ENCODE measurements around the gene MGMT. TPM values are rescaled to one million over a fixed set of nuclear protein-coding genes. Genes with fewer than 3 reads are reported as not detected.

Gene MGMT
- total and polyA plus RNA-seq, 9 of the 15 experiments (the other 6 are each of a cell fraction or from before 2014, with no cell fraction given) = 0.03 to 0.29 (median 0.11) TPM; not detected in 4

GRCh38 chr10:129626309-129626708, 159.3 kb downstream of the MGMT start:
- no peak overlapping the region for H3K9ac ChIP-seq (ENCODE audit: insufficient read depth in 1 of 2, low read depth in 2 of 2, low read length in 2 of 2)
- no peak overlapping the region for H3K27ac ChIP-seq (ENCODE audit: extremely low read depth, low read depth, low read length)
- H3K36me3 ChIP-seq (ENCODE audit: control insufficient read depth, insufficient read depth, low read length) = no peaks in the 10 kb centered on the region
- H3K4me1 ChIP-seq (replicated peaks in 1 of 2; ENCODE audit: control insufficient read depth in 2 of 2, insufficient read depth in 2 of 2, low read length in 2 of 2) = no peaks in the 10 kb centered on the region
- ChIA-PET POLR2A (no interaction called here), CTCF (ENCODE audit: low intra/inter-chr PET ratio) (no interaction called here)
- no peak overlapping the region for H3K4me3 ChIP-seq
- peaks cover 0 to 7% of the 10 kb centered on the region in 2 experiments; a peak in 2 of 5 replicates for H3K27me3 ChIP-seq (ENCODE audit: control insufficient read depth in 2 of 2, insufficient read depth in 2 of 2, low read length in 2 of 2)
- no peaks in the 10 kb centered on the region for H4K20me1 ChIP-seq (replicated peaks; ENCODE audit: control insufficient read depth, insufficient read depth, low read length)
- FAIRE-seq (no peak), DNase-seq (ENCODE audit: extremely low read depth in 1 of 4, low spot score in 3 of 4) (no peak), ATAC-seq (no peak)
- no peaks in the 10 kb centered on the region for H3K79me2 ChIP-seq (ENCODE audit: control insufficient read depth, insufficient read depth, low read length)
- no peaks in the 10 kb centered on the region for H3K9me1 ChIP-seq (ENCODE audit: control insufficient read depth, insufficient read depth, low read length)
- in situ Hi-C loops (cut with MboI) = no loop called here
- no peak overlapping the region for H2AFZ ChIP-seq (ENCODE audit: low read depth, low read length)
- no peak overlapping the region for H3K4me2 ChIP-seq (ENCODE audit: insufficient read depth, low read length)
- intact Hi-C loops (cut with micrococcal nuclease) = no loop called here
- BruUV-seq (replicated peaks) = no TSS peak
- no peaks in the 10 kb centered on the region for H3K9me3 ChIP-seq (replicated peaks; ENCODE audit: control insufficient read depth, insufficient read depth, low read depth, low read length)
- WGBS (ENCODE audit: insufficient coverage, low coverage, missing lambda C conversion rate) = 1% methylated on average over 8 of the region's 15 CpGs
- TF ChIP-seq ATF4 (CRISPR knock-in tag; IDR thresholded peaks at IDR 0.05) (no peak), E2F4 (CRISPR knock-in tag; IDR thresholded peaks at IDR 0.05; ENCODE audit: low read depth) (no peak), MAZ (CRISPR knock-in tag; conservative IDR thresholded peaks at IDR 0.05 in 1 of 2, IDR thresholded peaks at IDR 0.05 in 1 of 2) (no peak), TAL1 (IDR thresholded peaks at IDR 0.05) (no peak), ZNF24 (IDR thresholded peaks at IDR 0.05) (no peak), KLF16 (IDR thresholded peaks at IDR 0.05) (no peak), ZKSCAN1 (IDR thresholded peaks at IDR 0.05; ENCODE audit: low read depth, low read length) (no peak), SAP30 (IDR thresholded peaks at IDR 0.05; ENCODE audit: borderline replicate concordance, insufficient read depth, low read depth, low read length, poor library complexity, severe bottlenecking) (no peak), THRAP3 (IDR thresholded peaks at IDR 0.05; ENCODE audit: borderline replicate concordance) (no peak), ZBTB12 (CRISPR knock-in tag; IDR thresholded peaks at IDR 0.05) (no peak), THAP12 (CRISPR knock-in tag; IDR thresholded peaks at IDR 0.05) (no peak), HSF4 (CRISPR knock-in tag; IDR thresholded peaks at IDR 0.05; ENCODE audit: borderline replicate concordance) (no peak), SIX5 (IDR thresholded peaks at IDR 0.05; ENCODE audit: borderline replicate concordance in 1 of 2, insufficient read depth in 1 of 2, low read depth in 1 of 2, low read length in 2 of 2) (no peak), GTF2B (IDR thresholded peaks at IDR 0.05; ENCODE audit: extremely low read depth, insufficient read length) (no peak), NFATC3 (IDR thresholded peaks at IDR 0.05) (no peak), RBM14 (IDR thresholded peaks at IDR 0.05; ENCODE audit: borderline replicate concordance, insufficient read depth, low read depth, low read length) (no peak)

All from K562 (cell line).